Retinal pigment epithelial cell (primary cell): ENCODE results near the gene MYH10.
"Not testable (repeated sequence)": the region's sequence is repeated elsewhere in the genome, so short reads cannot be mapped to it uniquely, and the experiment has no call there.

Source experiments
- DNase-seq: peaks from one replicate; pipeline ENCODE4 v3.0.0-alpha.2; 2010; ENCODE audit warnings: low read depth
- H3K4me3 ChIP-seq: 2 replicates; pipeline ENCODE4 v1.5.1; 2011; ENCODE audit warnings: mild to moderate bottlenecking, low read length, control low read depth, moderate library complexity
- CTCF ChIP-seq: conservative IDR thresholded peaks from 2 replicates; pipeline ENCODE4 v1.5.1; 2011; ENCODE audit warnings: low read depth, low read length, control low read depth, inconsistent platforms

Gene MYH10

GRCh38 chr17:8542599-8543502 is 87.7 kb downstream of the MYH10 start:
- TF ChIP-seq CTCF: no peak
- no peak for DNase-seq

GRCh38 chr17:8539976-8540375 is 90.5 kb downstream of the MYH10 start:
- DNase-seq, H3K4me3 ChIP-seq: not testable (repeated sequence)

More at GRCh38 chr17:8542599-8543502, 87.7 kb downstream of the MYH10 start:
- no peak overlapping the region for H3K4me3 ChIP-seq

- H3K4me3 ChIP-seq: no peak overlapping the region
- TF ChIP-seq CTCF: no peak
- no peak for DNase-seq
These were observed 92.8 kb downstream of the MYH10 start for GRCh38 chr17:8537734-8538133.

GRCh38 chr17:8534498-8535188 is 95.9 kb downstream of the MYH10 start:
- no peak for DNase-seq
- TF ChIP-seq CTCF: no peak
- no peak overlapping the region for H3K4me3 ChIP-seq

GRCh38 chr17:8532021-8532420 is 98.5 kb downstream of the MYH10 start:
- no peak overlapping the region for H3K4me3 ChIP-seq
- no peak for DNase-seq
- TF ChIP-seq CTCF: no peak

- DNase-seq: no peak
These were observed 107.9 kb downstream of the MYH10 start for GRCh38 chr17:8522577-8522976.

More at GRCh38 chr17:8522577-8522976, 107.9 kb downstream of the MYH10 start:
- H3K4me3 ChIP-seq: no peak overlapping the region
- TF ChIP-seq CTCF: no peak
